Measurements from ENCODE around the gene AOPEP.

- TF ChIP-seq USF1 (IDR thresholded peaks at IDR 0.05; ENCODE audit: borderline replicate concordance, low read depth): no peak
- TF ChIP-seq, protein P1, sequence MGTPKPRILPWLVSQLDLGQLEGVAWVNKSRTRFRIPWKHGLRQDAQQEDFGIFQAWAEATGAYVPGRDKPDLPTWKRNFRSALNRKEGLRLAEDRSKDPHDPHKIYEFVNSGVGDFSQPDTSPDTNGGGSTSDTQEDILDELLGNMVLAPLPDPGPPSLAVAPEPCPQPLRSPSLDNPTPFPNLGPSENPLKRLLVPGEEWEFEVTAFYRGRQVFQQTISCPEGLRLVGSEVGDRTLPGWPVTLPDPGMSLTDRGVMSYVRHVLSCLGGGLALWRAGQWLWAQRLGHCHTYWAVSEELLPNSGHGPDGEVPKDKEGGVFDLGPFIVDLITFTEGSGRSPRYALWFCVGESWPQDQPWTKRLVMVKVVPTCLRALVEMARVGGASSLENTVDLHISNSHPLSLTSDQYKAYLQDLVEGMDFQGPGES (IDR thresholded peaks at IDR 0.05; ENCODE audit: low read depth, low read length): no peak
Observed at GRCh38 chr9:94677929-94678328, 48.6 kb upstream of the AOPEP start.
